Thymus (tissue), 11 donors: ENCODE data around the gene PEMT. TPM values are rescaled to one million over a fixed set of nuclear protein-coding genes. Genes with fewer than 3 reads are reported as not detected.

ENCODE experiments used
- DNase-seq, 9 donors: peaks; one replicate each; pipeline ENCODE4 v3.0.0-alpha.2; 2013; ENCODE audit warnings: low spot score in 9 of 9, low read depth in 6 of 9, missing footprints in 1 of 9
- H3K27ac ChIP-seq, 2 donors: one replicate each; pipeline ENCODE4 v1.5.1; 2013; ENCODE audit warnings: control low read depth in 1 of 2, low read depth in 1 of 2, low read length in 1 of 2, mild to moderate bottlenecking in 1 of 2, moderate library complexity in 1 of 2
- H3K27me3 ChIP-seq, 2 donors: one replicate each; pipeline ENCODE4 v1.5.1; 2013; ENCODE audit warnings: low read length in 1 of 2; ENCODE audit not compliant: control insufficient read depth in 2 of 2, insufficient read depth in 1 of 2
- H3K36me3 ChIP-seq, 2 donors: one replicate each; pipeline ENCODE4 v1.5.1; 2013; ENCODE audit warnings: low read length in 1 of 2, mild to moderate bottlenecking in 1 of 2, moderate library complexity in 1 of 2; ENCODE audit not compliant: control insufficient read depth in 2 of 2, insufficient read depth in 2 of 2
- H3K4me1 ChIP-seq, 2 donors: one replicate each; pipeline ENCODE4 v1.5.1; 2013; ENCODE audit warnings: low read length in 2 of 2; ENCODE audit not compliant: control insufficient read depth in 2 of 2, insufficient read depth in 2 of 2
- H3K4me3 ChIP-seq, 2 donors: one replicate each; pipeline ENCODE4 v1.5.1; 2013; ENCODE audit warnings: low read length in 2 of 2, control low read depth in 1 of 2, mild to moderate bottlenecking in 1 of 2
- H3K9me3 ChIP-seq, 2 donors: one replicate each; pipeline ENCODE4 v1.5.1; 2013; ENCODE audit warnings: low read length in 1 of 2, mild to moderate bottlenecking in 1 of 2; ENCODE audit not compliant: control insufficient read depth in 2 of 2, insufficient read depth in 1 of 2
- WGBS: extraction: QIAGEN DNeasy Blood & Tissue Kit; methylation state at CpG from one replicate; pipeline ENCODE4 v1.1.7; 2013; 5-methylcytosine and 5-hydroxymethylcytosine counted together
- polyA plus RNA-seq: library from polyadenylated mRNA; stranded (reverse); fragments of 200-250 nt; gene quantifications from one replicate; pipeline ENCODE4 v1.2.3, GENCODE V29; 2013
- total RNA-seq: library from RNA; stranded (reverse); fragments of 120-200 nt; gene quantifications from one replicate; pipeline ENCODE4 v1.2.4, GENCODE V29; 2013
- donor health status: healthy.

The PEMT gene
- total and polyA plus RNA-seq, 2 donors: 14.1 to 67.8 TPM

DNA sequence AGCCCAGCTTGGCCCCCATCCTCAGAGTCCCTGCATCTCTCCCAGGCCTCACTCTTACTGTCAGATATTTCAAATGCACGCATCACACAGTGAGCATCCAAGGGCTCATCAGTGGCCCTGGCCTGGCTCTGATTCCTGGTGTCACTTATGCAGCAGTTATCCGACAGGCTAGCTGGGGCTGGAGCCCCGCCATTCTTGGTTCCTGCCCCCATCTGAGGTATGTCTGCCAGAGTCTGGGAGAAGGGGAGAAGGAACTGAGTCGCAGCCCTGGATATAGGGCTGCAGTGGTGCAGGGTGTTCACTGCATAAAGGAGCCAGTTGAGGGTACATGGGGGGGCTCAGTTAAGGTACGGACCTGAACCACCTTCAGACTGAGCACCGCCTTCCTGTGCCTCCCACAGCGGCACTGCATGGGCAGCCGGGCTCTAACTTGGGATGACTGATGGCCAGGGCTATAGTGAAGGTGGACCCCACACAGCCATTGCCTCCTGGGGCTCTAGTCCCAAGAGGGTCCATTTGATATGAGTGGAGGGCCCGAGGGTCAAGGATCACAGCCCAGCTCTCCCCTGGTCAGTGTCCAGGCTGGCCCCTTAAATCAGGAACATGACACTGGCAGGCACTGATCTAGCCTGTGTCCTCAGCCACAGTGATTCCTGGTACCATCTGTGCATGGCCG, 93.5 kb downstream of the PEMT start:
- peaks cover 17 to 27% of the 10 kb centered on the region in 2 donors for H3K27me3 ChIP-seq
- H3K4me1 ChIP-seq: peaks cover 10 to 28% of the 10 kb centered on the region in 2 donors
- peaks cover 6% of the 10 kb centered on the region in 2 donors for H3K36me3 ChIP-seq
- no peak overlapping the region for H3K27ac ChIP-seq
- H3K9me3 ChIP-seq: peaks cover 0 to 2% of the 10 kb centered on the region in 2 donors
- H3K4me3 ChIP-seq: no peak overlapping the region
- 98% methylated on average over 10 of the region's 10 CpGs for WGBS
- DNase-seq: no peak

DNA sequence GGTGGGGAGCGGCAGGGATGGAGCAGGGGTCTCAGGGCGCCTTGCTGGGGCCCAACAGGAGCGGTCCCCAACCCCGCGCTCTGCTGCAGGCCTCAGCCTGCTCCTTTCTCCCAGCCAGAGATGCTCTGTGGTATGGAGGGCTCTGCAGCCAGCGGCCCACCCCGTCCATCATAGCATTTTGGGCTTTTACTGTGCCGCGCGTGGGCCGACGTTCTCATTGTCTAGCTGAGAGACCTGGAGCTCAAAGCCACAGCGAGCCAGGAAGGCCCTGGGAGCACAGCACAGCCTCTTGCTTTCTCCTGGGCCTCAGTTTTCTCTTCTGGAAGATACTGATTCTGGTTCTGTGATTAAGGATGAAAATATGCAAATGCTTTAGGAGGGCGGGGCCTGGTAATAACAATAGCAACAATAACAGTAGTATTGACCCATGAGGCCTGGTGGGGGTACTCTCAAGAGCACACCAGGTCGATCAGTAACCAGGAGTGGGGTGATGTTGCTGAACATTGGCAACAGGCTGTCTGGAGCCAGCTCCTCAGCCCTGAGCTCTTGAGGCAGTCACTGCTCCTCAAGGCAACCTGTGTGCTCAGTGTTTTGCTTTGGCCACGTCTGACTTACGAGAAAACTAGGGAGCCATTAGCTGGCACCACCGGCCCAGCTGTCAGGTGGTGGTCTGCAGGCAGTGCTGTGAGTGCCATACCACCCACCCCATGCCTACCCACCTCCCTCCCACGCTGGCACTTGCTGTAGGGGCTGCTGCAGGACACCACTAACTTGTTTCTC, 94.3 kb downstream of the PEMT start:
- Histone ChIP-seq H3K36me3 (peaks cover 12 to 14% of the 10 kb centered on the region in 2 donors), H3K4me1 (peaks cover 10 to 32% of the 10 kb centered on the region in 2 donors), H3K27me3 (peaks cover 17 to 27% of the 10 kb centered on the region in 2 donors), H3K27ac (peak overlapping the region in 1 of 2 donors; percentile 72), H3K4me3 (peak overlapping the region; percentile 73 to 75), H3K9me3 (peaks cover 0 to 2% of the 10 kb centered on the region in 2 donors)
- 51% methylated on average over 19 of the region's 19 CpGs for WGBS
- no peak for DNase-seq

DNA sequence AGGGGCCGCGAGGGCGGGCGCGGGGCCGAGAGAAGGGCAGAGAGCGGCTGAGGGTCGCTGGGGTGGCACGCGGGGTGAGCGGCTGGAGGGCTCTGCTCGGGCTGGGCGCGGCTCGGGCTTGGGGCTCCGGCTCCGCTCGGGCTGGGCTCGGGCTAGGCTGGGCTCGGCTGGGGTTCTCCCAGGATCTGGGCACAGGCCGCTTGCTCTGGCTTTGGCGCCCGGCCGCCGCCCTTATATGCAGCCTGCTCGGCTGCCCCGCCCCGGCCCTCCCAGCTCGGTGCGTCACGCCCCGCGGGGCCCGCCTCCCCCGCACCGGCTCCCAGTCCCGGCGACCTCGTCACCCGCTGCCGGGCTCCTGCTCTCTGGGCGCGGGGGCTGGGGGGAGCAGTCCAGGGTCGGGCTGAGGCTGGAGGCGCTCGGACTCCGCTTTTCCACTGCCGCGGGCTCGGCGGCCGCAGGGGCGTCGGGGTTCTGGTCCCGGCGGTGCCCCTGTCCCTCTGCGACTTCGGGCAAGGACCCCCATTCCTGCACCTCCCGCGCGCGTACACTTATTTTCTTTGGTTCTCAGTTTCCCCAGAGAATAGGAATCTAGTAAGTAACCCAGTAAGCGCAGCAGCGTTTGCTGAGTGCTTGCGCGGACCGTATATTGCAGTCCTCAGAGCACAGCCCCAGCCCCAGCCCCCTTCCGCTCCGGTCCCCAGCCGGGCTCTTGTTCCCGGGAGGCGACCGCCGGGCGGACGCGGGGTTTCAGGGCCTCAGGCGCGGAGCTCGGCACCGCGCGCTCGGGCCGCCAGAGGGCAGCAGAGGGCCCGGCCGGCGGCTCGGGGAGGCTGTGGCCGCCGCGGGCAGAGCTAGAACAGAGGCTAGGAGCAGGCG, 95.1 kb downstream of the PEMT start, which contains the start of gene RASD1:
RASD1 (minus strand) TSS at position 207 of the 876 bp plus-strand sequence. CDS start 214 bp downstream, outside the sequence.
- Histone ChIP-seq H3K27ac (peak within 1 kb of the TSS; percentile 72 to 91), H3K9me3 (peaks cover 0 to 2% of the 10 kb centered on the region in 2 donors), H3K4me1 (peaks cover 10 to 39% of the 10 kb centered on the region in 2 donors), H3K36me3 (peaks cover 20 to 22% of the 10 kb centered on the region in 2 donors), H3K27me3 (peaks cover 17 to 27% of the 10 kb centered on the region in 2 donors), H3K4me3 (peak within 1 kb of the TSS; percentile 73 to 75)
- peak; percentile 60 to 91 (median 81) for DNase-seq
- under 1% methylated on average over 93 of the region's 93 CpGs for WGBS

GRCh38 chr17:17495536-17496188, 95.8 kb downstream of the PEMT start:
- H3K36me3 ChIP-seq: peaks cover 27 to 30% of the 10 kb centered on the region in 2 donors
- 1% methylated on average over 65 of the region's 65 CpGs for WGBS
- H3K27me3 ChIP-seq: peaks cover 17 to 27% of the 10 kb centered on the region in 2 donors
- peaks cover 0 to 2% of the 10 kb centered on the region in 2 donors for H3K9me3 ChIP-seq
- H3K27ac ChIP-seq: peak overlapping the region in 1 of 2 donors; percentile 54
- H3K4me1 ChIP-seq: peaks cover 10 to 39% of the 10 kb centered on the region in 2 donors
- peak in 3 of 9 donors; percentile 19 to 63 (median 42) for DNase-seq
- H3K4me3 ChIP-seq: peak overlapping the region; percentile 73 to 75

- H3K27me3 ChIP-seq: peaks cover 17 to 27% of the 10 kb centered on the region in 2 donors
- peaks cover 10 to 39% of the 10 kb centered on the region in 2 donors for H3K4me1 ChIP-seq
- peaks cover 0 to 2% of the 10 kb centered on the region in 2 donors for H3K9me3 ChIP-seq
- peak overlapping the region; percentile 73 to 75 for H3K4me3 ChIP-seq
- peaks cover 28 to 33% of the 10 kb centered on the region in 2 donors for H3K36me3 ChIP-seq
- 7% methylated on average over 71 of the region's 71 CpGs for WGBS
- peak in 4 of 9 donors; percentile 21 to 60 (median 34) for DNase-seq
- H3K27ac ChIP-seq: peak overlapping the region in 1 of 2 donors; percentile 50
Measured at GRCh38 chr17:17494870-17495535, 96.5 kb downstream of the PEMT start.

DNA sequence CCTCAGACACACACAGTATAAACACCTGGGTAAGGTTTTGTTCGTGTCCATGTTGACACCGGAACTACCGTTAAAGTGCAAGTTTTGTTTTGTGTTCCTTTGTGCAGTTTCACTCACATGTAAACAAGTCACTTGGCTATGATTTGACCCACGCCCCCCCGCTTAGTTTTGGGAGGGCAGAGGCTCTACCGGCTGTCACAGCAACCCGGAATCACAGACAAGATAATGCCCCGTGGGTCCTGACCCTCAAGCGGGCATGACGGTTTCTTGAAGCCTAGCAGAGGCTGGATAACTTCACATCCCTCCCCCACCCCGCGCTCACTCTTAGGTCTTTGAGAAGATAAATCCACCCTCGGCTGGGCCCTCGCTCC, 97.0 kb downstream of the PEMT start:
- H3K27ac ChIP-seq: peak overlapping the region in 1 of 2 donors; percentile 20
- H3K36me3 ChIP-seq: peaks cover 28 to 37% of the 10 kb centered on the region in 2 donors
- peak overlapping the region; percentile 73 to 75 for H3K4me3 ChIP-seq
- H3K27me3 ChIP-seq: peaks cover 17 to 27% of the 10 kb centered on the region in 2 donors
- H3K9me3 ChIP-seq: peaks cover 0 to 2% of the 10 kb centered on the region in 2 donors
- peak in 1 of 9 donors; percentile 44 for DNase-seq
- 83% methylated on average over 14 of the region's 14 CpGs for WGBS
- peaks cover 10 to 39% of the 10 kb centered on the region in 2 donors for H3K4me1 ChIP-seq

- peaks cover 17 to 27% of the 10 kb centered on the region in 2 donors for H3K27me3 ChIP-seq
- peak overlapping the region in 1 of 2 donors; percentile 64 for H3K27ac ChIP-seq
- H3K36me3 ChIP-seq: peaks cover 28 to 38% of the 10 kb centered on the region in 2 donors
- DNase-seq: no peak
- WGBS: 93% methylated on average over 5 of the region's 5 CpGs
- peaks cover 10 to 40% of the 10 kb centered on the region in 2 donors for H3K4me1 ChIP-seq
- H3K4me3 ChIP-seq: peak overlapping the region; percentile 73 to 75
- peaks cover 0 to 2% of the 10 kb centered on the region in 2 donors for H3K9me3 ChIP-seq
Measured at GRCh38 chr17:17493986-17494466, 97.5 kb downstream of the PEMT start.
